Ishikawa (cell line): ENCODE results near the gene PDE2A.

Experiments used
- CEBPB ChIP-seq: IDR thresholded peaks from 2 replicates; pipeline ENCODE4 v1.6.1; 2012
- CREB1 ChIP-seq: IDR thresholded peaks from 2 replicates; pipeline ENCODE4 v1.6.1; 2012; ENCODE audit warnings: low read depth
- EGR1 ChIP-seq: IDR thresholded peaks from 2 replicates; pipeline ENCODE4 v1.6.1; 2012
- EP300 ChIP-seq: IDR thresholded peaks from 2 replicates; pipeline ENCODE4 v1.6.1; 2012; ENCODE audit warnings: borderline replicate concordance
- FOXM1 ChIP-seq: IDR thresholded peaks from 2 replicates; pipeline ENCODE4 v1.6.1; 2012; ENCODE audit warnings: low read depth, borderline replicate concordance
- MAX ChIP-seq: IDR thresholded peaks from 2 replicates; pipeline ENCODE4 v1.6.1; 2012
- NFIC ChIP-seq: IDR thresholded peaks from 2 replicates; pipeline ENCODE4 v1.6.1; 2012
- RAD21 ChIP-seq: IDR thresholded peaks from 2 replicates; pipeline ENCODE4 v1.6.1; 2012; ENCODE audit warnings: low read depth
- REST ChIP-seq: IDR thresholded peaks from 2 replicates; pipeline ENCODE4 v1.6.1; 2012; ENCODE audit warnings: low read depth, mild to moderate bottlenecking
- TAF1 ChIP-seq: IDR thresholded peaks from 2 replicates; pipeline ENCODE4 v1.6.1; 2012; ENCODE audit warnings: low read depth, mild to moderate bottlenecking
- TCF12 ChIP-seq: IDR thresholded peaks from 2 replicates; pipeline ENCODE4 v1.6.1; 2012; ENCODE audit warnings: low read depth
- TEAD4 ChIP-seq: IDR thresholded peaks from 2 replicates; pipeline ENCODE4 v1.6.1; 2012
- YY1 ChIP-seq: IDR thresholded peaks from 2 replicates; pipeline ENCODE4 v1.6.1; 2012; ENCODE audit warnings: low read depth
- ZBTB7A ChIP-seq: IDR thresholded peaks from 2 replicates; pipeline ENCODE4 v1.6.1; 2012; ENCODE audit warnings: low read depth
- TF ChIP-seq, protein P1 (sequence below): IDR thresholded peaks from 2 replicates; pipeline ENCODE4 v1.6.1; 2012

Gene PDE2A

DNA sequence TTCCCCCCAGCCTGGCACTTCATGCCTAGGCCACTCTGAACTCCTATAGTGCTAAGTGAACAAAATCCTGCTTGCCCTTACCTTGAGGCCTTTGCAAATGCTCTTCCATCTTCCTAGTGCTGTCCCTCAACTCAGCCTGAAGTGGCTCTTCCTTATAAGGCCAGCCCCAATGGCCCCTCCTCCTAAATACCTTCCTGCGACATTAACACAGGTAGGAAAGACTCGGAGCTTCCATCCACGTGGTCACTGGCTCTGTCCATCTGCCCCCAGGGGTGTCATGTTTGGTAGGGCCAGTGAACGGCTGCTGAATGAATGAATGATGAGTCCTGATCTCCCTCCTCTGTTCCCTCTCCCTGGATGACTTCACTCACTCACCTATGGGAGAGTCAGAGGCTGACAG lies 4.2 kb downstream of the PDE2A start:
- TF ChIP-seq, protein P1, sequence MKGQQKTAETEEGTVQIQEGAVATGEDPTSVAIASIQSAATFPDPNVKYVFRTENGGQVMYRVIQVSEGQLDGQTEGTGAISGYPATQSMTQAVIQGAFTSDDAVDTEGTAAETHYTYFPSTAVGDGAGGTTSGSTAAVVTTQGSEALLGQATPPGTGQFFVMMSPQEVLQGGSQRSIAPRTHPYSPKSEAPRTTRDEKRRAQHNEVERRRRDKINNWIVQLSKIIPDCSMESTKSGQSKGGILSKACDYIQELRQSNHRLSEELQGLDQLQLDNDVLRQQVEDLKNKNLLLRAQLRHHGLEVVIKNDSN: no peak
- TF ChIP-seq MAX (peak; percentile 53; the same call in 1 of the 2 replicates), CREB1 (no peak), YY1 (no peak), REST (no peak; the same call in 1 of the 2 replicates), CEBPB (no peak)

GRCh38 chr11:72669527-72669926 lies 4.7 kb downstream of the PDE2A start:
- TF ChIP-seq, protein P1: no peak
- TF ChIP-seq ZBTB7A (no peak), EGR1 (no peak), TCF12 (no peak), CEBPB (no peak), REST (no peak), YY1 (no peak), TAF1 (no peak), MAX (no peak), NFIC (no peak), TEAD4 (no peak), FOXM1 (no peak), EP300 (no peak), CREB1 (no peak)

DNA sequence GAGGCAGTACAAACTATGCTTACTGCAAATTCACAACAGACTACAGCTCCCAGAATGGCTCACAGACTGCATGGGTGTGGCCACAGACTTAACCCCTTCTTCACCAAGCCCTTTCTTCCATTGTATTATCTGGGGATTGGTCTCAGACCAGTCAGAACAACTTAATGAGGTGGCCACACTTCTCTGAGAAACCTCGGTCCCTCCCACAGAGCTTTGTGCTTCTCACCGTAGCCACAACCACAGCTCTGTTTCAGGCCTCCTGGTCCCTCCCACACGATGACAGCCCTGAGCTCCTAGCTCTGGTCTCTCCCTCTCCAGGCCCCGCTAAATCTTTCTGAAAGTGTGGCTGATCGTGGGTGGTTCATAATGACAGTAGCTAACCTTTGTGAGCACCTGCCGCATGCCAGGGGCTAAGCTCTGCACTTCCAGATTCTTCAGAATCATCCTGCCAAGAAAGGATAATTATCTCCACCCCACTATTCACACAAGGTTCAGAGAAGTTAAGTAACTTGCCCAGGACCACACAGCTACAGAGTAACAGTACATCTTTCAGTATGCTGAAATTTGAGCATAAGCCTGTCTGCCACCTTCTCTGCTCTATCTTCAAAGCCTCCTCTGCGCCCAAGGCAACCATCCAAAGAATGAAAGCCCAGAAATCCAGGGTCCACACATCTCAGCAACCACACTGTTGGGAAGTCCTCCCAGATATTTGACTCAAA lies 5.4 kb downstream of the PDE2A start:
- TF ChIP-seq EGR1 (no peak), FOXM1 (no peak), EP300 (no peak), CEBPB (no peak), ZBTB7A (no peak), TAF1 (no peak)

DNA sequence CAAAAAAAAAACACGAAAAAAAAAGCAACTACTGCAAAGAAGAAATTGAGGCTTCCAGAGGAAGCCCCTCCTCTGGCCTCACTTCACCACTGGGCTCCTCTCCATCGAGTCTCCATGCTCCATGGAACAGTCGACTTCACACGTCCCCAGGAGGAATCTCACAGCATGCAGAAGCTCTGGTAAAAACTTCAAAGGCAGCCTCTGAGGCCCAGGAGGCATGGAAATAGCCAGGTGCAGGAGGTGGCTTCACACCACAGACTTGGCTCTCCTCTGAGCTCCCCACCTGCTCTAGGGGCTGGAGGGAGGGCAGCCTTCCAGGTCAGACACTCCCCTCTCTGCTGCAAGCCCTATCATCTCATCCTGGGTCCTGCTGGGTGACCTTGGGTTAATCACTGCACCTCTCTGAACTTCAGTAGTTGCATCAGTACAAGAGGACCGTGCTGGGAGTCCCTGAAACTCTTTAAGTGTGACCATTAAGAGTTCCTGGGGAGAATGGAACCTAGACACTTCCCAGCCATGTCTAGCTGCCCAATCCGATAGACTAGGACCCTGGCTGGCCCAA lies 8.2 kb downstream of the PDE2A start:
- TF ChIP-seq, protein P1: no peak
- TF ChIP-seq FOXM1: no peak
- TF ChIP-seq TEAD4: no peak
- no peak for TF ChIP-seq ZBTB7A
- TF ChIP-seq EP300: no peak
- TF ChIP-seq RAD21: no peak
- no peak for TF ChIP-seq EGR1
- TF ChIP-seq NFIC: no peak
- TF ChIP-seq TCF12: no peak
- no peak for TF ChIP-seq CREB1
- TF ChIP-seq TAF1: no peak

DNA sequence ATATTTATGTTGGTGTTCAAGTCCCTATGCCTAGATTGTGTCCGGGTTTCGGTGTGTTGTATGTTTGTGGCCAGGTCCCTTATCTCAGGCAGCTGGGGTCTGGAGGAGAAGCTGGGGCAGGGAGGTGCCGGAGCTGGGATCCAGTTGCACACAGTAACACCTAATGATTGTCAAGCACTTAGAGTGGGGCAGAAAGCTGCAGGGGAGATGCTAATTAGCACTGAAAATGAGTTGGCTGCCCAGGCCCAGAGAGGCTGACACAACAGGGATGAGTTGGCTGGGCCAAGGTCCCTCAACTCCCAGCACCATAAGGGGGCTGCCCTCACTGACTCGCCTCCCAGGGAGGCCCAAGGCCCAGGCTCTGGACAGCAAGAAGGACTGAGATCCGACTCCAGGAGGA lies 12.2 kb downstream of the PDE2A start:
- TF ChIP-seq FOXM1: no peak
- no peak for TF ChIP-seq CEBPB
- TF ChIP-seq MAX: no peak
- no peak for TF ChIP-seq NFIC
- TF ChIP-seq TEAD4: no peak
- TF ChIP-seq, protein P1: no peak
- no peak for TF ChIP-seq EP300
- TF ChIP-seq TCF12: no peak
- TF ChIP-seq EGR1: no peak
- no peak for TF ChIP-seq RAD21
- no peak for TF ChIP-seq CREB1
